Esophagus (tissue), 2 donors: ENCODE data around the gene MRGPRE. TPM values are rescaled to one million over a fixed set of nuclear protein-coding genes. Genes with fewer than 3 reads are reported as not detected.
"Not testable (repeated sequence)": the region's sequence is repeated elsewhere in the genome, so short reads cannot be mapped to it uniquely, and the experiment has no call there.

Source experiments
- H3K27ac ChIP-seq, 2 donors: one replicate each; pipeline ENCODE4 v1.5.1; 2013; ENCODE audit warnings: low read depth in 2 of 2, mild to moderate bottlenecking in 2 of 2, inconsistent platforms in 1 of 2, low read length in 1 of 2, moderate library complexity in 1 of 2
- H3K27me3 ChIP-seq, 2 donors: one replicate each; pipeline ENCODE4 v1.6.1; 2013; ENCODE audit warnings: low read length in 2 of 2, control low read depth in 1 of 2, mild to moderate bottlenecking in 1 of 2; ENCODE audit not compliant: insufficient read depth in 2 of 2, control insufficient read depth in 1 of 2
- H3K36me3 ChIP-seq, 2 donors: one replicate each; pipeline ENCODE4 v1.6.1; 2013; ENCODE audit warnings: low read length in 1 of 2; ENCODE audit not compliant: control insufficient read depth in 2 of 2, insufficient read depth in 2 of 2
- H3K4me1 ChIP-seq, 2 donors: one replicate each; pipeline ENCODE4 v1.6.1; 2013; ENCODE audit warnings: low read length in 1 of 2; ENCODE audit not compliant: control insufficient read depth in 2 of 2, insufficient read depth in 2 of 2
- H3K4me3 ChIP-seq, 2 donors: one replicate each; pipeline ENCODE4 v1.5.1; 2013; ENCODE audit warnings: low read length in 2 of 2, mild to moderate bottlenecking in 2 of 2, low read depth in 1 of 2, moderate library complexity in 1 of 2
- H3K9me3 ChIP-seq, 2 donors: one replicate each; pipeline ENCODE4 v1.6.1; 2013; ENCODE audit warnings: mild to moderate bottlenecking in 2 of 2, low read depth in 1 of 2, low read length in 1 of 2, moderate library complexity in 1 of 2; ENCODE audit not compliant: control insufficient read depth in 2 of 2, insufficient read depth in 1 of 2
- WGBS, 2 donors: extraction: QIAGEN DNeasy Blood & Tissue Kit; methylation state at CpG; one replicate each; pipeline ENCODE4 v1.1.7; 2013; 5-methylcytosine and 5-hydroxymethylcytosine counted together
- polyA plus RNA-seq, 2 donors: library from polyadenylated mRNA; stranded (reverse); fragments of 200-250 nt; gene quantifications; one replicate each; pipeline ENCODE4 v1.2.3, GENCODE V29; 2013
- donor health status: healthy with polysubstance abuse.
- donor health status: Bipolar disorder and iron deficiency.

MRGPRE gene
- not detected for polyA plus RNA-seq

GRCh38 chr11:3231851-3232744 lies at the start of gene MRGPRE:
MRGPRE (minus strand) TSS chr11:3232417; CDS start chr11:3228799, 3,618 bp downstream.
- H3K27me3 ChIP-seq = no peaks in the 10 kb centered on the region

GRCh38 chr11:3281146-3281545 lies 48.9 kb upstream of the MRGPRE start:
- not testable (repeated sequence) for H3K27me3 ChIP-seq, H3K9me3 ChIP-seq, H3K4me1 ChIP-seq, H3K4me3 ChIP-seq, H3K27ac ChIP-seq, H3K36me3 ChIP-seq
- 89 to 92% methylated on average over 1 to 6 of the region's 10 CpGs for WGBS, 2 donors

More at GRCh38 chr11:3231851-3232744, at the start of gene MRGPRE:
- no peaks in the 10 kb centered on the region for H3K9me3 ChIP-seq
- no peak within 1 kb of the TSS for H3K4me3 ChIP-seq
- 52 to 58% methylated on average over 34 to 39 of the region's 39 CpGs for WGBS, 2 donors
- no peak within 1 kb of the TSS for H3K27ac ChIP-seq
- no peaks in the 10 kb centered on the region for H3K36me3 ChIP-seq
- no peaks in the 10 kb centered on the region for H3K4me1 ChIP-seq

- H3K4me3 ChIP-seq, H3K9me3 ChIP-seq, H3K4me1 ChIP-seq, H3K27me3 ChIP-seq, H3K36me3 ChIP-seq, H3K27ac ChIP-seq: not testable (repeated sequence)
- WGBS, 2 donors = no CpG with 5 or more reads among the region's 10 CpGs
Measured at GRCh38 chr11:3280662-3281061, 48.4 kb upstream of the MRGPRE start.

- WGBS, 2 donors = no CpG with 5 or more reads among the region's 4 CpGs
- H3K27me3 ChIP-seq = not testable (repeated sequence)
Measured at GRCh38 chr11:3278922-3279321, 46.7 kb upstream of the MRGPRE start.

GRCh38 chr11:3273629-3274028 lies 41.4 kb upstream of the MRGPRE start:
- not testable (repeated sequence) for H3K27me3 ChIP-seq, H3K4me3 ChIP-seq, H3K9me3 ChIP-seq, H3K4me1 ChIP-seq, H3K27ac ChIP-seq, H3K36me3 ChIP-seq
- WGBS, 2 donors = 82 to 93% methylated on average over 2 to 5 of the region's 8 CpGs

More at GRCh38 chr11:3278922-3279321, 46.7 kb upstream of the MRGPRE start:
- not testable (repeated sequence) for H3K4me1 ChIP-seq, H3K9me3 ChIP-seq, H3K36me3 ChIP-seq, H3K4me3 ChIP-seq, H3K27ac ChIP-seq

GRCh38 chr11:3262548-3262947 lies 30.3 kb upstream of the MRGPRE start:
- H3K27ac ChIP-seq, H3K36me3 ChIP-seq, H3K9me3 ChIP-seq, H3K4me1 ChIP-seq, H3K4me3 ChIP-seq, H3K27me3 ChIP-seq: not testable (repeated sequence)
- 62 to 65% methylated on average over 5 to 6 of the region's 7 CpGs for WGBS, 2 donors

- WGBS, 2 donors = 65 to 78% methylated on average over 5 to 7 of the region's 8 CpGs
- H3K36me3 ChIP-seq, H3K4me3 ChIP-seq, H3K9me3 ChIP-seq, H3K4me1 ChIP-seq, H3K27ac ChIP-seq, H3K27me3 ChIP-seq: not testable (repeated sequence)
Measured at GRCh38 chr11:3261831-3262230, 29.6 kb upstream of the MRGPRE start.

GRCh38 chr11:3257509-3257908 lies 25.3 kb upstream of the MRGPRE start:
- not testable (repeated sequence) for H3K9me3 ChIP-seq, H3K4me3 ChIP-seq, H3K4me1 ChIP-seq, H3K27me3 ChIP-seq, H3K27ac ChIP-seq, H3K36me3 ChIP-seq
- WGBS, 2 donors = 74 to 100% methylated on average over 1 of the region's 1 CpG

- not testable (repeated sequence) for H3K27ac ChIP-seq, H3K4me3 ChIP-seq, H3K4me1 ChIP-seq, H3K27me3 ChIP-seq, H3K9me3 ChIP-seq, H3K36me3 ChIP-seq
- 83 to 90% methylated on average over 2 to 6 of the region's 12 CpGs for WGBS, 2 donors
Measured at GRCh38 chr11:3255241-3255640, 23.0 kb upstream of the MRGPRE start.

GRCh38 chr11:3254773-3255172 lies 22.6 kb upstream of the MRGPRE start:
- H3K27ac ChIP-seq, H3K27me3 ChIP-seq, H3K36me3 ChIP-seq, H3K4me1 ChIP-seq, H3K4me3 ChIP-seq, H3K9me3 ChIP-seq: not testable (repeated sequence)
- WGBS, 2 donors = no CpG with 5 or more reads among the region's 14 CpGs
